GM18519 (cell line): ENCODE results near the gene DHRS9.

Experiments used
- ATAC-seq: cut with Tn5 transposase; IDR thresholded peaks from one replicate; pipeline ENCODE4 v1.9.1; 2021; ENCODE audit warnings: mild to moderate bottlenecking, moderate library complexity; ENCODE audit not compliant: unreplicated experiment, low FRiP score

The DHRS9 gene

DNA sequence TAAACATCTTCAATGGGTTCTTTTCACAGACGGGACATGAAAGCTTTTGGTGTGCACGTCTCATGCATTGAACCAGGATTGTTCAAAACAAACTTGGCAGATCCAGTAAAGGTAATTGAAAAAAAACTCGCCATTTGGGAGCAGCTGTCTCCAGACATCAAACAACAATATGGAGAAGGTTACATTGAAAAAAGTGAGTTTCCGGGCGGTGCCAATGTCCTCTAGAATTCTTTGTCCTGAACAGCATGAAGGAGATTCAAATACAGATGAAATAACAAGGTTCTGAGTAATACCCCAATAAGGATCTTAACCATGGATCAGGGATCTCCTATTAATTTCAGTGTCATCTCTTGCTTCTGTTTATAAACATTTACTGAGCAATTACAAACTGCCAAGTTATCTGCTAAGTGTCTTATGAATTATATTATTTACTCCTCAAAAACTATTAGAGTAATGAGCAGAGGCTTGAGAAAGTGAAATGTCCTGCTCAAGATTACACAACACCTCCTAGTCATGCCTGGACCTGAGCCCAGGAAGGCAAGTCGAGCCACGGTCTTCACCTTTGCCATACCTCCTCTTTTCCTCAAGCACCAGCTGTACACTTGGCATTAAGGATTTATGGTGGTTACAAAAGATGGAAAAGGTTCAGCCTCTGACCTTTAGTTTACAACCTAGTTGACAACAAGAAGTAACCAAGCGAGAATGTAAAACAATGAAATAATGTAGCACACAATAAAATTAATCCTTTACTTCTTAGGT is 22.6 kb downstream of the DHRS9 start:
- no peak for ATAC-seq

GRCh38 chr2:169093535-169093934 is 24.2 kb downstream of the DHRS9 start:
- no peak for ATAC-seq

DNA sequence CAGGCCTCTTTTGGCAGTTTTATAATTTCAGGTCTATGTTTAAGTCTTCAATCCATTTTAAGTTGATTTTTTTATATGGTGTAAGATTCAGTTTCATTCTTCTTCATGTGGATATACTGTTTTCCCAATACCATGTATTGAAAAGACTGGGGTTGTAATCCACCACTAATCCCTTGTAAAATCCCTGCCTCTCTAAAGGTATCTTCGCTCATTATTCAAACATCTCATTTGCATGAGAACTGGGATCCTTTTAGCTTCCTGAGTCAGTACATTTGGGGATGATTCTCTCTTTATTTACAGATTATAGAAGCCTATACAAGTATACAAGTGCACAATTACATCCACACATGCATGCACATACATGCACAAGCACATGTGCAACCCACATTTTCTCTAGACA is 25.3 kb downstream of the DHRS9 start:
- no peak for ATAC-seq

DNA sequence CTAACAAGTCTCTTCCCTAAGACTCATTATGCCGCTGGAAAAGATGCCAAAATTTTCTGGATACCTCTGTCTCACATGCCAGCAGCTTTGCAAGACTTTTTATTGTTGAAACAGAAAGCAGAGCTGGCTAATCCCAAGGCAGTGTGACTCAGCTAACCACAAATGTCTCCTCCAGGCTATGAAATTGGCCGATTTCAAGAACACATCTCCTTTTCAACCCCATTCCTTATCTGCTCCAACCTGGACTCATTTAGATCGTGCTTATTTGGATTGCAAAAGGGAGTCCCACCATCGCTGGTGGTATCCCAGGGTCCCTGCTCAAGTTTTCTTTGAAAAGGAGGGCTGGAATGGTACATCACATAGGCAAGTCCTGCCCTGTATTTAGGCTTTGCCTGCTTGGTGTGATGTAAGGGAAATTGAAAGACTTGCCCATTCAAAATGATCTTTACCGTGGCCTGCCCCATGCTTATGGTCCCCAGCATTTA is 26.3 kb downstream of the DHRS9 start:
- no peak for ATAC-seq

- ATAC-seq = no peak
These were observed 35.5 kb downstream of the DHRS9 start for GRCh38 chr2:169104848-169105247.

- no peak for ATAC-seq
These were observed 36.1 kb downstream of the DHRS9 start for GRCh38 chr2:169105476-169105875.

GRCh38 chr2:169106134-169106533 is 36.8 kb downstream of the DHRS9 start:
- no peak for ATAC-seq

- ATAC-seq = no peak
These were observed 37.5 kb downstream of the DHRS9 start for GRCh38 chr2:169106563-169107545.

GRCh38 chr2:169107645-169108044 is 38.3 kb downstream of the DHRS9 start:
- peak; percentile 77 for ATAC-seq

DNA sequence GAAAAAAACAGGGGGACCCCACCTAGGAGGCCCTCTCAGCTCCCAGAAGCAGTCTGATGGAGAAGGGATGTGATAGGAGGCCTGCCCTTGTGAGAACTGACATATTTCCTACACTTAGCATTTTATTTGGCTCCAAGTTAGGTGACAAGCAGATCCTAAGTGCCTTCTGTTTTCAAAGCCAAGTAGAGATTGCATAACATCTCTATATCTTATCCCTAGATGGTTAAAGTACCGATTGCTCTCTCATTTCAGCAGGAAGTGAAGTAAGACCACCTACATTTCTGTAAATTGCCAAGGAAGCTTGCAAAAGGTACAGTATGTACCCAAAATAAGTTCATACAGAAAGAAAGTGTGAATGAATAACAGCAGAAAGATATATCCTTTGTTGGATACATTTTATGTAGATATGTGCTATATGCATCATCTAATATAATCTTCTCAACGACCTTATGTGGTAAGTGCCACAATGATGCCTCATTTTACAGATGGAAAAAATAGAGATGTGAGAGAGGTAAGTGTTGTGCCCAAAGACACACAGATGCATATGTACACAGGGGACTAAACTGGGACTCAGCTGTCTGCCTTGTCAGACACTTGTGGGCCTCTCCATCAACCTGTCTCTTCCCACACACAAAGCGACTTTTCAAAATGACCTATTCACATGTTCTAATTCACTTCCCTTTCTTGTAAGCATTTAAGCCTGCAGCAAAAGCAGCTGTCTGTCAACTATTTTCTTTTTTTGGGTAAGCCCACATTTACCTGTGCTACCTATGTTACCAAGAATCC is 38.9 kb downstream of the DHRS9 start:
- ATAC-seq = no peak

DNA sequence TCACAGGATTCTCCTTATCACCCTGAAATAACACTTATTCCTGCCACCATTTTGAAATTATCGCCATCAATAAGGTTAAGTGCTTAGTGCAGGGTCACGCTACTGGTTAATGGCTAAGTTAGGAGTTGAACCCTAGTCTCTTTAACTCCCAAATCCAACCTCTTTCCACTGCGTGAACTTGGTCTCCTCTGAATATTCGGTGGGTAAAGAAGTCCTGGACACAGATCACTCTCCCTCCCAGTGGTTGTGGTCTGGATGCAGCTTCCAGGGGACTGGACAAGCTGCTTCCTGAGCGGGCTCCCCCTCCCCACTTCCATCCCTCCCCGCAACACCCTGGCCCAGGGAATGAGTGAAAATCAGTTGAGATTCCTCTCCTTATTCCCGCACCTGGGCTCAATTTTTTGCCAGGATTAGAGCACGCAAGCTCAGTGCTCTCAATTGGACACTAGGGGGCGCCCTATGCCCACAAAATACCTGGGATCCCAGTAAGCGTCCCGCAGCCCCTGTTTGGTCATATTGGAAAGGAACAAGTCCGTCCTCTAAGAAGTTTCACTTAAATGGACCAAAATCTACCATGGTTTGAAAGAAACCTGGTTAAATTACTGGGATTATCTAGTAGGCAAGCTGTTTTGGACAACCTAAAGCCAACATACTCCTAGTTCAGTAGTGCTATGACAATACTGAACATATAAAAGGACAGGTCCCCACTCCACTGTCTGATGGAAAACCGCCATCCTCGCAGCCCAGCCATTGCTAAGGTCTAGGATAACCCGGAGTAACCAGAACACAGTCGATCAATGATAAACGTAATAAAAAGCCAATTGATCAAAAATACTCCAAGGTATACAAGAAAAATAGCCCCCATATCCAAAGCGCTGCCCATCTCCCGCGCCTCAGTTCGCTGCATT is 40.4 kb downstream of the DHRS9 start:
- ATAC-seq = no peak

- ATAC-seq = no peak
These were observed 41.1 kb downstream of the DHRS9 start for GRCh38 chr2:169110419-169110818.

- no peak for ATAC-seq
These were observed 41.6 kb downstream of the DHRS9 start for GRCh38 chr2:169110916-169111315.

GRCh38 chr2:169112841-169113240 is 43.5 kb downstream of the DHRS9 start:
- ATAC-seq = no peak

DNA sequence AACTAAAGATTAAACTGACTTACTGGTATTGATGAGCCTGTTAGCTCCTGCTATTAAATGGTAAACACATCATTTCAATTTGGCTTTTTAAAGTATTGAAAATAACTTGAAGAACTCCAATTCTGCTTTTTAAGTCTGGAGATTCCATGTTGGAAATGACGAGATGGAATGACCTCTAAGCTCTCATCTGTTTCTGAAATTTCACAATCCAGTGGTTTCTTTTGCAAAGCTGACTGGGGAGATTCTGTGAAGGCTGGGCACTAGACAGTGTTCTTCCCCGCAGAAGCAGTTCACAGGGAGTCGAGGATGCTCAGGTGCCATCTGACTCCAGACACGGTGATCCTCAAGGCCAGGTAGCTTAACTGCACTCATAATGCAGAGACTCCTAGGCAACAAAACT is 44.7 kb downstream of the DHRS9 start:
- ATAC-seq = no peak

- ATAC-seq = no peak
These were observed 47.0 kb downstream of the DHRS9 start for GRCh38 chr2:169116327-169116726.

DNA sequence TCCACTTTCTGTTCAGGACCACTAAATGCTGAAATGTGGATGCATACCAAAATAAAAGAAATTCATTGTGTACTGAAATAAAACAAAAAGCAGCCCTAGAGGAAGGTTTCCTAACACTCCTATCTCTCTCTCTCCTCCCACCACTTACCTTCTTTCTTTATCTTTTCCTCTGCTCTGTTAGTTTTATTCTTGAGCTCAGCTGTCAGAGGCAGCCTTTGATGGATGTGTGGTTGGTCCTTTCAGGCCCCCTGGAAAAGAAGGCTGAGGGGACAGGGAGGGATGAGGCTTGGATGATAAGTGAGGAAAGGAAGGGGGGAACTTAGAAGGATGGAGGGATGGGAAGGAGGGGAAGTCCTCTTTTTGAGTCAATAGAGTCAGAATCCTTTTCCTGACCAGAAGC is 47.6 kb downstream of the DHRS9 start:
- ATAC-seq = no peak

DNA sequence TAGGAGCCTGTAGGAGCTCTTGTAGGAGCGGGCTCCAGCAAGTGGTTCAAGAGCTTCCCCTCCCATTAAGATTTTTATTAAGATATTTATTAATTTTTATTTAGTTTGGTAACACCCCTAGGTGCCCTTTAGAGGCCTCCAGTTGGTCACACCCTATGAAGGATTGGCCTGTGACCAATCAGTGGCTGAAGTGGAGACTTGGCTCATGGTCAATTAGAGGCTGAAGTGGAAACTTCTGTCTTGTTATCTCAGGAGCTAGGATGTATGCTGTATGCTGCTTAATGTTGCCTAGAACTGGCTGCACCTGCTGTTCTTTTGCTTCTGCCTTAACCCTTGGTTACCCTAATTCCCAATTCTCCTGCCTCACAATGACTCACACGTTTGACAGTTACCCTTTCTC is 48.7 kb downstream of the DHRS9 start:
- no peak for ATAC-seq

GRCh38 chr2:169119123-169119760 is 49.9 kb downstream of the DHRS9 start:
- no peak for ATAC-seq
